ENCODE data around the gene PELO.
"Not testable (repeated sequence)": the region's sequence is repeated elsewhere in the genome, so short reads cannot be mapped to it uniquely, and the experiment has no call there.

The PELO gene

DNA sequence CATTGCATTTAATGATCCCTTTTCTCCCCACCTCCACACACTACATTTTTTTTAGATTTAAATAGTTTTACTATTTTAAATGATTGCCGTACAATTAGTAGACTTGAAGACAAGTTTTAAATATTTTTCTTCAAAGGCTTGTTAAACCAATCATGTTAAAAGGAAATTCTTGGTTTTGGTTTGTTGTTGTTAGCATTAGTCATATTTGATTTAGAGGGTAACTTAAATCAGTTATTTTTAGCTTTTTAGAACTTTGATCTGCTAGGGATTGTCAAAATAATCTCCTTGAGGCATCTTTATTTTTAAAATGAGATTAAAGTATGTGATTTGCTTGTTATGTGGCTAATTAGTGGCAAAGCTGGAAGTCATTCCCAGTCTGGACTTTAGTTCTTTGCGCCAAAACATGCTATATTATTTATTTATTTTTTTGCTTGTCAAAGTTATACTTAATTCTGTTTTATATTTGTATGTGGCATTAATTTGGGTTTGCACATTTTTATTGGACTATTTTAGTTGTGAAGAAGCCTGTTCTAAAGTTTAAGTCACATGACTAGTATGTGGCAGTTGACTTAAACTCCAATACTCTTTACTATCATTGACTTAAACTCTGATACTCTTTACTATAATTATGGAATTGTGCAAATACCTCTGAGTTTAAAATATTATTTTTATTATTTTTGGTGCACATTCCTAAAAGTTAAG lies 14.7 kb downstream of the PELO start:
- DNase-seq, result no peak

- DNase-seq, result no peak
Observed at GRCh38 chr5:52802974-52803336, 15.2 kb downstream of the PELO start.

DNA sequence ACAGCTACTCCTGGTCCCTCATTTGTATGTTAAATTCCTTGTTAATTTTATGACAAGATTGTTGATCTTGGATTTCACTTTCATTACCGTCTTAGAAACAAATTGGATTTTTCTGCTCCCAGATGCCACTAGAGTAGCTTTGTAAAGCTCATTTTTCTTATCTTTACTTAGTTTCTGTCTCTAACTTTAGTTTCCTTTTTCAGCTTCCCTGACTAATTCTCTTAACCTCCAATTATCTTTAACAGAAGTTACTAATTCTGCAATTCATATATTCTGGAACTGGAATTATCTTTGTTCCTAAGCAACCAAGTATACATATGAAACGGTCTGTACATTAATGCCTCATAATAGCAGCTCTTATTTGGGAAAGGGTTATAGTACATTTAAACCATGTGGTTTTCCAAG lies 16.7 kb downstream of the PELO start:
- no peak for DNase-seq

DNA sequence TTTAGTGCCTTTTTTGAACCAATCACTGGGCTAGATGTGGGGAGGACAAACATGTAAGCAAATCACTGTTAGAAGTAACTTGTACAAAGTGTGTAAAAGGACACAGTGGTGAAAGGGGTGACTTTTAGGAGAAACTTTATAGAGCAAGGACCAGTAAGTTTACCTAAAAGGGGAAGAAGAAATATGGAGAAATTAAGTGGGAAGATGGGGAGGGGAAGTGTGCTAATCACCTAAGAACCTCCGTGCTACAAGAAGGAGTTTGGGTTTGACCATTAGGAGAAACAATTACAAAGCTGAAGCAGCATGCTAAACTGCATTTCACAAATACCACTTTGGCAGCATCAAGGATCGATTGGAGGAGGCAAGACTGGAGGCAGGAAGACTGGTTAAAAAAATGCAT lies 17.3 kb downstream of the PELO start:
- DNase-seq, result no peak

DNA sequence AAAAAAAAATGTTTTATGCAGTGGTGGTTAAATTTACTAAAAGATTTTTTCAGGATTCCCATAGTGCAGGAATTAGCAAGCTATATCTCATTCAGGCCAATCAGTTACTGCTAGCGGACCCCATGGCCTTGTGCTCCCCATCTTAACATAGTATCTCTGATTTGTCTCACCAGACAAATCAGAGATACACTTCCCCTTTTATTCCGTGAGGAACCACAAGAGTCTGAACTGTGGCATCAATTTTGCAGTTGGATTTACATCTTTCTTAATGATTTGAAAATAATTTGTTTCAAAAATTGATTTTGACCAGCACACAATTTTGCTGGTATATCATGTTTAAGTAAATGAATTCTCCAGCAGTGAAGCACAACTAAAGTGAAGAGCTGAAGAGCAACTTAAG lies 17.9 kb downstream of the PELO start:
- no peak for DNase-seq

- no peak for DNase-seq
Observed at GRCh38 chr5:52807037-52807436, 19.3 kb downstream of the PELO start.

DNA sequence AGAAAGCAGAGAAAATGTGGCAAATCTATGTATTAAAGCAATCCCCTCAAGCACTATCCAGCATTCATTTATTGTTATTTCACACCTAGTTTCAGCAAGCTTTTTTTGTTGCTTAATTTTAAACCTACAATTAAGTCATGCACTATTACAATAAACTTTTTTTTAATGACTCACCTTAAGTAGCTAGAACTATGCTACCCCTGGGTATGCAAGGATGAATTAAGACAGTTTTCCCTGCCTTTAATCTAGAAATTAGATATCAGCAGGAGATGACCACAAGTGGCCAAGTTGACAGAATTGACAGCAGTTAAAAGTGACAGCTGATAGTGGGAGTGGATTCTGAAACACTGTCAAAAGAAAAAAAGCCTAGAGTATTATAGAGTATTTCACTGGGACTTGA lies 20.0 kb downstream of the PELO start:
- DNase-seq, result no peak

DNA sequence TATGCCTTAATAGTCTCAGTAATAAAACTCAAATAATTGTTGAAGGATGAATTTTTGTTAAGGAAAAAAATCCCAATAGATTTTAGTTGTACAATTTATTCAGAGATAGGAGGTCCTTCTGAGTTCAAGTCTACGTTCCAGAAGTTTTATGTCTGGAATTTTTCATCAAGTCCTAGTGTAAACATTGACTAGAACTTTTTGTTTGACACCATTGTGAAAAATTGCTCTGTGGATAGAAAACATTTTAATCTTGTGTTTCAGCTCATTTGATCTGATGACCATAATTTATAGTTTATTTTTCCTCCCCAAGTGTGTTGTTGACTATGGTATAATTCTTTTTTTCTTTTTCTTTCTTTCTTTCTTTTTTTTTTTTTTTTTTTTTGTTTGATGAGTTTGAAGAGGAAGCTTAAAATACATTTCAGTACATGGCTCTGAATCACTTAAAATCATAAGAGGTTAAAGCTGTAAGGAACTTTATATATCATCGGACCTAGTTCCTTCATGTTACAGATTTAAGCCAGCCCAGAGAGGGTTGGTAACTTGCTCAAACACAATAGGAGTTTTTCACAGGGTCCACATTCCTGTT lies 20.7 kb downstream of the PELO start:
- DNase-seq, result no peak

DNA sequence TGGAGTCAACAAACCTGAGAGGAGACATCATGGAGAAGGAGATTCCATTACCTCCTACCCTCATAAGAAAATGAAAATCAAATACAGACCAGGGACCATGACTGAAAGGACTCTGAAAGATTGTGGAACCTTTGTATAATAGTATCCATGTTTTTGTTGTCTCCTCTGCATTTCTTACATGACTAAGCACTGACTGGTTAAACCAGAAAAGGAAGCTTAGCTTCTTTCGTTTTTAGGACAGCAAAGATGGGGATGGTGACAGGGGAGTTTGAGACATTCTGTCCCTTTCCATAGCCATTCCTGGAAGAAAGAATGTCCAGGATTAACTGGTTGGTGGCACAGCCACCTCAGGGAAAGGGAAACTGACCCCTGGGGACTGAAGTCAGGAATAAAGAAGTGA lies 22.2 kb downstream of the PELO start:
- no peak for DNase-seq

DNA sequence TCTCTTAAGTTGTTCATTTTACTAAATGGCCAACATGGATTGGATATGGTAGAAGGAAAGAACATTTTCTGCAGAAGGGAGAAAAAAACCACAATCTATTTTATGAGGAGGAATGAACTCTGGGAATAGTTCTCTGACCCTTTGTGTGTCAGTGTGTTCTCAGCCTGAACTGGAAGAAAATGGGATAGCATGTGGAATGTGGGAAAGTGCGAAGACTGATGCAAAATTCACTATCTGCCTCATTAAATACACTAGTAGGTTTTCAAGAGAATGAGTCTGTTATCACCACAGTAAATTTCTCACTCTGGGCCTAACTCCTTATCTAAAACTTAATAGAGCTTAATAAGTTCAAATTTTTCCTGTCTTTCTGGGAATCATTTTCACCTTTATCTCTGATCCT lies 22.7 kb downstream of the PELO start:
- DNase-seq, result no peak

- DNase-seq, result no peak
Observed at GRCh38 chr5:52811067-52811749, 23.5 kb downstream of the PELO start.

DNA sequence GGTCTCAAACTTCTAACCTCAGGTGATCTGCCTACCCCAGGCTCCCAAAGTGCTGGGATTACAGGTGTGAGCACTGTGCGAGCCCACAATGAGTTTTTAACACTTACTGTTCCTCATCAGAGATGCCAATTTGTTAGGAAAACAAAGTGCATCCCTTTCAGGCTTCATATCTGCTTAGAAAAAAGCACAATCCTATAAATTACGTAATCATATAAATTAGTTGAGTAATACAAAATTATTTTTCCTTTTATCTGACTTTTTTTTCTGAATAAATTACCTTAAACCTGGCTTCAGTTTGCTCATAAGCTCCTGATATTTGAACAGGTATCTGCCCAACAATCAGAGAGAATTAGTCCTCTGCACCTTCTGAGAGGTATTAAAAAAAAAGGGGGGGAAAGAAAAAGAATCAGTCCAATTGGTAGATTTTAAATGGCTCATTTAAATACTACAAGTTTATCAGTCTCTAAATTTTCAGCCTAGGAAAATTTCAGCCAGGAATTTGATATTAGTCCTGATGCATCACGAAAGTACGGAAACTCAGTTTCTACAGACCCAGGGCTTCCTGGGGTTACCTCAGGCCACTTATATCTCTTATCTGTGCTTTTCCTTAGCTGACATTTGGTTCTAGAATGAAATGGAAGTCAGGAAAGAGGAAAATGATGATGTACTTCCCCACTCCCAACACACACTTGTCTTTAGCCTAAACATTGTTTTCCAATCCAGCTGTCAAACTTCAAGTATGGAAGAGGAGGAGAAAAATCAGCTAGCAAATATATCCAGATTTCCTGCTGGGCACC lies 26.8 kb downstream of the PELO start:
- DNase-seq, result no peak

GRCh38 chr5:52817818-52818217 lies 30.1 kb downstream of the PELO start:
- DNase-seq, result no peak

DNA sequence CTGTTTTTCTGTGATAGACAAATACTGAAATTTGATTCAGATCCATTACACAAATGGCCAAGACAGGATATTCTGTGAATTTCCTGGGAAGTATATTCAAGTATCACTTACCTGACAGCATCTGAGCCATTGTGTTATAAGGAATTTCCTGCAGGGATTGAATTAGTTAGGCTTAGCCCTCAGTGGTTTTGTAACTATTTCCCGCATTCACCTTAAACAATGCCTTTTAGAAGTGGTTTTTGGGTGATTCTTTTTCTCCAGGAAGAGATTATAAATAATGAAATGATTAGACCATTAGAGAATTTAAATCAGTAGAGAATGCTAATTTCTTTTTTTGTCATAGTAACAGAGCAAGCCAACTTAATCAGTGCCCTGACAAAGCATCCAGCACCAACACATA lies 30.6 kb downstream of the PELO start:
- no peak for DNase-seq

- DNase-seq, result not testable (repeated sequence)
Observed at GRCh38 chr5:52818807-52819206, 31.1 kb downstream of the PELO start.

- no peak for DNase-seq
Observed at GRCh38 chr5:52821901-52822300, 34.2 kb downstream of the PELO start.

DNA sequence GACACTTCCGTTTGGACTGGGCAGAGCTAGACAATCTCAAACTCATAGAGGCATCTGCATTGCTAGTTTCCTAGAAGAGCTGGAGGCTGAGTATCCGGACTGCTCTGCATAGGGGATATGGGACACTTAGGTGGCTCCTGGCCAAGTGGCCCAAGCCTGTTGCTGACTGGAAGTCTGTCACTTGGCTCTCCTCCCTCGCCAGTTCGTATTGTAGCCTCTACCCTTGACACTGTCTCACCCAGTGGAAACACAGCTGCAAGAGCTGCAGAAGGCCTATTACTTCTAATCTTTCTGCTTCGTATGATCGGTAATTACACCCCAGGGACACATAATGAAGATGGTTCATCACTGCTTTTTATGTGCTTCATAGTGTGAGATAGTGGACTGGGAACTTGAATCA lies 34.7 kb downstream of the PELO start:
- no peak for DNase-seq

- DNase-seq, result no peak
Observed at GRCh38 chr5:52824827-52825226, 37.1 kb downstream of the PELO start.

DNA sequence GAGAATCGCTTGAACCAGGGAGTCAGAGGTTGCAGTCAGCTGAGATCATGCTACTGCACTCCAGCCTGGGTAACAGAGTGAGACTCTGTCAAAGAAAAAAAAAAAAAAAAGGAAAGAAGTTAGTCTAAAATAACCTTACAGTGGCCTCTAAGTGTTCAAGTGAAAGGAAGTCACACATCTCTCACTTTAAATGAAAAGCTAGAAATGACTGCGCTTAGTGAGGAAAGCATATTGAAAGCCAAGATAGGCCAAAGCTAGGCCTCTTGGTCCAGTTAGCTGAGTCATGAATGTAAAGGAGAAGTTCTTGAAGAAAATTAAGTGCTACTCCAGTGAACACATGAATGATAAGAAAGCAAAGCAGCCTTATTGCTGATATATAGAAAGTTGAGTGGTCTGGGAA lies 38.1 kb downstream of the PELO start:
- DNase-seq, result no peak

DNA sequence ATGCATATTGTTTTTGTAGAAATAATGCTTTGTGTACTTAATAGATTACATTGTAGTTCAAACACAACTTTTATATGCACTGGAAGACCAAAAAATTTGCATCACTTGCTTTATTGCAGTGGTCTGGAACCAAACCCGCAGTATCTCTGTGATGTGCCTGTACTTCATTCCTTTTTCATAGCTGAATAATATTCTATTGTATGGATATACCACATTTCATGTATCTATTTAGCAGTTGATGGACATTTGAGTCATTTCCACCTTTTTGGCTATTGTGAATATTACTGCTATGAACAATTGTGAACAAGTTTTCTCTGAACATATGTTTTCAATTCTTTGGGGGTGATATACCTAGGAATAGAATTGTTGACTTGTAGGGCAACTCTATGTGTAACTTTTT lies 40.1 kb downstream of the PELO start:
- no peak for DNase-seq

- no peak for DNase-seq
Observed at GRCh38 chr5:52829664-52830063, 41.9 kb downstream of the PELO start.

DNA sequence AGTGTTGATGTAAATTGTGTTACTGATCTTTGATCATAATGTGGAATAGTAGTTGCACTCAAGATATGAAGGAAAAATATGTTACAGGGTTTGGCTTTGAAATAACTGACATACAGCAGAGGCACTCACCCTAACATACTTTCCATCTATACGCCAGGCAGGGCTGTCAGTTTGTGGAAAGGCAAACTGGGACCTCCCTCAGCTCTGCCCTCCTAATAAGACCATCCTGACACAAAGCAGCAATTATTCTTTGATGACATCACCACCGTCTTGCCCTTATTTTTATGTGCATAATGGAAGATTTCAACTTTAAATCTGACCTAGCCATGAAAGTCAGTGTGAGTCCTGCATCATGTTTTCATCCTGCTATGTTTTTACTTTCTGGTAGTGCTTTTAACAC lies 42.9 kb downstream of the PELO start:
- DNase-seq, result no peak

DNA sequence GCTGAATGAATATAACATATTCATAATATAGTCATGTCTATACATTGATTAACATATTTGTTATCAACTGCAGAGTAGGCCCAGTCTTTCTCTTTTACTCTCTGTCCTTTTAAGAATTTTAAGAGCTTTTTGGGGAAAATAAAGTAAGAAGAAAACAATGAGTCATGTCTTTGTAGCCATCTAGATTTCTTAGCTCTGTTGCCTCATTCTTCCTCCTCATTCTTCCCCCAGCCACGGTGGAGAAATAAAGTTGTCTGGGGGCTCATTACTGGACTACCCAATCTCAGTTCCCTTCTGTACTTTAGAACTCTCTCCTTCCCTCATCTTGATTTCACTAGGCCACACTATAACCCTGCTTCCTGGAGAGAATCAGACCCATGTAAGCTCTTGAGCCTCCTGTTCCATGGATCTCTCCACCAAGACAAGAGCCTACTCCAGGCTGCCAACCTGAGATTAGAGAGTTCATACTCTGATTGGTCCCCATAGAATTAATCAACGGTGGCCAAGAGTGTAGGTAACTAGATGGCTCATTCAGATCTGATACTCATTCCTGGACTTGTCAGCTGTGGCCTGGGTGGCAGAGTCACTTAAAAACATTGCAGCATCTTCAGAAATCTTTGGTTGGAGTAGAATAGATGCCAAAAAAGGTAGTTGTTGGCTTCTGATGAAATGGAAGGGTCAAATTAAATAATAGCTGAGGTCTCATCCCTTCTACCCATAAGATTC lies 44.2 kb downstream of the PELO start:
- DNase-seq, result no peak

Data from CD4-positive, alpha-beta T cell treated with Interleukin-12 subunit alpha and Interleukin-12 subunit beta, for 1 hour (primary cell).